SH-SY5Y (cell line): ENCODE measurements around the gene AGTRAP.

Source experiments
- GATA2 ChIP-seq: IDR thresholded peaks from 2 replicates; pipeline ENCODE4 v1.6.1; 2011; ENCODE audit warnings: mild to moderate bottlenecking, low read depth, low read length
- GATA3 ChIP-seq: IDR thresholded peaks from 2 replicates; pipeline ENCODE4 v1.6.1; 2011; ENCODE audit warnings: low read depth, mild to moderate bottlenecking, low read length, moderate library complexity

The AGTRAP gene

GRCh38 chr1:11719313-11720032 lies 16.5 kb upstream of the AGTRAP start:
- TF ChIP-seq GATA3 (no peak), GATA2 (no peak)

- TF ChIP-seq GATA2 (no peak), GATA3 (no peak)
Measured at GRCh38 chr1:11720033-11720376, 15.9 kb upstream of the AGTRAP start.

DNA sequence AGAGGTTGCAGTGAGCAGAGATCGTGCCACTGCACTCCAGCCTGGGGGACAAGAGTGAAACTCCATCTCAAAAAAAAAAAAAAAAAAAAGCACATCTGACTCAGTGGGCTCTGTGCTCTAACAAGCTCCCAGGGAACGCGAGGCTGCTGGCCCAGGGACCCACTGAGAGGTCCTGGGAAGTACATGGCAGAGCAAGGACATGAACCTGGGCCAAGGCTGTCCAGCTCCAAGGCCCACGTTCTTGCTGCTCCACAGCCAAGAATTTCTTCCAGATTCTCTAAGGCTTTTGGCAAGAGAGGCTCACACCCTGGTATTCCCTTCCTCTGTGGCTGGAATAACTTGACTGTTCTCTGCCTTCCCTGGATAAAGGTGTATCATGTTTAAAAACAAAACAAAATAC lies 15.4 kb upstream of the AGTRAP start:
- TF ChIP-seq GATA3, result no peak
- TF ChIP-seq GATA2, result no peak

- TF ChIP-seq GATA3 (no peak), GATA2 (no peak)
Measured at GRCh38 chr1:11721311-11721710, 14.6 kb upstream of the AGTRAP start.

GRCh38 chr1:11722538-11722937 lies 13.4 kb upstream of the AGTRAP start:
- TF ChIP-seq GATA2 (no peak), GATA3 (no peak)

DNA sequence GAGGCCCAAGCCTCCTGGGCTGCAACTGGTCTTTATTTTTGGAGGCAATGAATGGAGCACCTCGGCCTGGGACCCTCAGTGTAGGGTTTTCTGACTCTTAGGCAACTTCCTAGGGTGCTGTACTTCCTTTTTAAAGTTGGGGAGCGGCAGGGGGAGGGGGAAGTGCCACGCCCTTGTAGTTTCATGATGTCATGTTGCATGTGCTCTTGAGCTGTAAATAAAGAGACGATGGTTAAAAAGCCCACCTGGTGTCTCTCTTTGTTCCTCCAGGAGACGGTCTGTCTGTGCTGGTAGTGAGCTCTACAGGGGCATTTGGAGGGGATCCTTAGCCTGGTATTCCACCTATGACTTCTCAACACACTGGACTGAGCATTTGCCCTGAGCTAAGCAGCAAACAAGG lies 10.3 kb upstream of the AGTRAP start:
- TF ChIP-seq GATA3, result no peak
- TF ChIP-seq GATA2, result no peak

DNA sequence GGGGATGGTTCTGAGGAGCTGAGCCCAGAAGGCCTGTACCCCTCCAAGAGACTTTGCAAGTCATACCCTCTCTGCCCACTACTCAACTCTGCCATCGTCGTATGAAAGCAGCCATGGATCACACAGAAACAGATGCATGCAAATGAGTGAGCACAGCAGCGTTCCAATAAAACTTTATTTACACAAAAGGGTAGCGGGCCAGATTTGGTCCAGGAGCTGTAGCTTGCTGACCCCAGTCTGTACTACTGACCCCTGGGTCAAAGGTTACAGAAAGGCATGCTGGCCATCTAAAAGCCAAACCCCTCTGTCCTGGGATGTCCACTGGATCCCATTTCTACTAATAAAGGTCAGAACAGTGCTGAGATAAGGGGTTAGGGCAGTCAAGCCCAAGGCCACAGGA lies 8.8 kb upstream of the AGTRAP start:
- TF ChIP-seq GATA2, result no peak
- TF ChIP-seq GATA3, result no peak

DNA sequence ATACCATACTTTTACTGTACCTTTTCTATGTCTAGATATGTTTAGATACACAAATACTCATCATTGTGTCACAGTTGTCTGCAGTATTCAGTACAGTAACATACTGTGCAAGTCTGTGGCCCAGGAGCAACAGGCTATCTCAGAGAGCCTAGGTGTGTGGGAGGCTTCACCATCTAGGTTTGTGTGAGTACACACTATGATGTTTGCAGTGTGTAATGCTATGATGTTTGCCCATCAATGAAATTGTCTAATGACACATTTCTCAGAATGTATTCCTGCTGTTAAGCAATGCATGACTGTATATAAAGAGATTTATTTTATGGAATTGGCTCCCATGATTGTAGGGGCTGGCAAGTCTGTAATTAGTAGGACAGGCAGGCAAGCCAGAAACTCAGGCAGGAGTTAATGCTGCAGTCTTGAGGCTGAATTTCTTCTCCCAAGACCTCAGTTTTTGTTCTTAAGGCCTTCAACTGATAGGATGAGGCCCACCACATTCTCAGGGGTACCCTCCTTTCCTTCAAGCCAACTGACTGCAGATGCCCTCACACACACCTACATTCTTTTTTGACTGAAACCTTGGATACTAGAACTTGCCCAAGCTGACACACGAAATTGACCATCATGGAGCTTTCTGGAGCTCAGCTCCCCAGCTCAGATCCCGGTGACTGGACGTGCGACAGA lies 7.7 kb upstream of the AGTRAP start:
- TF ChIP-seq GATA2, result no peak
- no peak for TF ChIP-seq GATA3

DNA sequence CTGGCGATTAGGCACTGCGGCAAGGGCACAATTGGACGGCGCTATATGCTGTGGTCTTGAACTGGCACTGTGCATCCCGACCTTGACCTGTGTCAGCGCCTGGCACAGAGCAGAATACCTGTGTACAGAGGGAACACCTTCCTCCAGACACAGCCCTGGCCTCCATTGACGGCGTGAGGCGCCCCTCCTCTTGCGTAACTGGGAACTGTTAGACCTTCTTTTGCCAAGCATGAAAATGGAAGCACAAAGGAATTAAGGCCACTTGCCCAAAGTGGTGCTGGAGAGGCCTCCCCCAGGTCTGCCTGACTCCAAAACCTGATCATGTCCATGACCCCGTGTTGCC lies 6.8 kb upstream of the AGTRAP start:
- TF ChIP-seq GATA3, result no peak
- no peak for TF ChIP-seq GATA2

- TF ChIP-seq GATA2, result no peak
Measured at GRCh38 chr1:11729498-11730428, 6.2 kb upstream of the AGTRAP start.

GRCh38 chr1:11730429-11730891 lies 5.5 kb upstream of the AGTRAP start:
- no peak for TF ChIP-seq GATA3
- TF ChIP-seq GATA2, result no peak

DNA sequence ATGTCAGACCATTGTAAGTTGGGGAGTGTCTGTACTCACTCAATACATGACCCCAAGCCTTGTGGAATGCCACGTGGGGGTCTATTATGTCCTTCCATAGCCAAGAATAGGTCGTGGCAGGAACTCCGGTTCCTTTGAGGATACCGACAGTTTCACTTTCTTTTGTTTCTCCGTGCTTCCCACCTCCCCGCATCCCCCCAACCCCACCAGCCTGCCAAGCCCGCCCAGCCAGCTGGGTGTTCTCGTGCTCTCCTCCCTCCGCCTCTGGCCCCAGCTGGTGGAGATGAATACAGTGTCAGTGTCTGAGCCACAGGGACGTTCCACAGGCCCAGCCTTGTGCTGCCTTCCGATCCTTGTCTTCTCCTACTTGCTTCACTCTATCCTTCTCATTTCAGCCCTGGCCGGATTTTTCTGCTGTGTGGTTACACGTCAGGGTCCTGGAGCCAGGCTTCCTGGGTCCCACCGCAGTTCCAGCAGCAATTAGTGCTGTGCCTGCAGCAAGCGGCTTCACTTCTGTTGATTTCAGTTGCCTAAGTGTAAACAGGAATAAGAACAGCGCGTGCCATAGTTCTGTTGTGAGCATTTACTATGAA lies 4.1 kb upstream of the AGTRAP start:
- TF ChIP-seq GATA3 (no peak), GATA2 (no peak)

- TF ChIP-seq GATA3 (no peak), GATA2 (no peak)
Measured at GRCh38 chr1:11733306-11733705, 2.6 kb upstream of the AGTRAP start.

- TF ChIP-seq GATA2 (no peak), GATA3 (no peak)
Measured at GRCh38 chr1:11735531-11735853, 444 bp upstream of the AGTRAP start.
